ENCODE data around the gene ALDOB. TPM values are rescaled to one million over a fixed set of nuclear protein-coding genes. Genes with fewer than 3 reads are reported as not detected.

Gene ALDOB
- total and polyA plus RNA-seq, 2 of the 13 experiments (the other 11 are each of a cell fraction or from before 2014, with no cell fraction given), result 0.29 to 0.97 TPM

DNA sequence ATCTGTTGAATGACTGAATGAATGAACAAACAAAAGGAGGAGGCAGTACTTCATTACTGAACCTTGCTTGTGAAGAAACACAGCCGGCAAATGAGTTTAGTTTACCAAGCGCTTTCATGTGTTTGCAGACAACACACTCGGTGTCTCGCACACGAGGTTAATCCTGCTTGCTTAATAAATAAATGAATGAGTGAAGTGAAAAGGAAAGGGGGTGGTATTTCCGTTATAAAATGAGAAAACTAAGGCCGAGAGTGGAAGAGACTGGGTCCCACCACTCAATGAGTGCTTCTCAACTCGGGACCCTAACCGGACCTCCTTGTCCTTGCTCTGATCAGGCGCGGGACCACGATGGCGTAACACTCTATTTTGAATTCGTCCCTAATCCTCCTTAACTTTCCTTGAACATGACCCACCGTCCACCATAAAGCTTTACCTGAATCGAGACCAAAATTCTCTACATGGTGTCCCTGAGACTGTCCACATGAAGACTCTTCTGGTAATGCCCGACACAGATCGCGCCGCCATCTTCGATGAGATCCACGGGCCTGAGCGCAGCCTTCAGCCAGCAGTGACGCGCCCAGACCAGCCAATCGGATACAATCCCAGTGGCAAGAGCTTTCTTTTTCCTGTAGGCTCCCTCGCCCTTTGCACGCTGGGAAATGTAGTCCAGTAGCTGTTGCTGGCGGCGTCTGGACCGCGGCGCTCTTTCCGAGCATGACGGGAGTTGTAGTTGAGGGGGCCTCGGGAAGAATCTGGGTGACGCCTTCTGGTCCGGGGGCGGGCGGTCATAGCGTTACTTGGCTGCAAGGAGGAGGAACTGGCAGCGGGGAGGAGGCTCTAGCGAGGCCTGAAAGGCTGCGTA is 37.3 kb downstream of the ALDOB start, which contains the start of the genes MRPL50 and ZNF189 (continued):
- TF ChIP-seq, protein P1, sequence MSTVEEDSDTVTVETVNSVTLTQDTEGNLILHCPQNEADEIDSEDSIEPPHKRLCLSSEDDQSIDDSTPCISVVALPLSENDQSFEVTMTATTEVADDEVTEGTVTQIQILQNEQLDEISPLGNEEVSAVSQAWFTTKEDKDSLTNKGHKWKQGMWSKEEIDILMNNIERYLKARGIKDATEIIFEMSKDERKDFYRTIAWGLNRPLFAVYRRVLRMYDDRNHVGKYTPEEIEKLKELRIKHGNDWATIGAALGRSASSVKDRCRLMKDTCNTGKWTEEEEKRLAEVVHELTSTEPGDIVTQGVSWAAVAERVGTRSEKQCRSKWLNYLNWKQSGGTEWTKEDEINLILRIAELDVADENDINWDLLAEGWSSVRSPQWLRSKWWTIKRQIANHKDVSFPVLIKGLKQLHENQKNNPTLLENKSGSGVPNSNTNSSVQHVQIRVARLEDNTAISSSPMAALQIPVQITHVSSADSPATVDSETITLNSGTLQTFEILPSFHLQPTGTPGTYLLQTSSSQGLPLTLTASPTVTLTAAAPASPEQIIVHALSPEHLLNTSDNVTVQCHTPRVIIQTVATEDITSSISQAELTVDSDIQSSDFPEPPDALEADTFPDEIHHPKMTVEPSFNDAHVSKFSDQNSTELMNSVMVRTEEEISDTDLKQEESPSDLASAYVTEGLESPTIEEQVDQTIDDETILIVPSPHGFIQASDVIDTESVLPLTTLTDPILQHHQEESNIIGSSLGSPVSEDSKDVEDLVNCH (CRISPR knock-in tag; IDR thresholded peaks at IDR 0.05), result no peak
- TF ChIP-seq TMF1 (CRISPR knock-in tag; IDR thresholded peaks at IDR 0.05; ENCODE audit: low read depth) (no peak), PHF21A (CRISPR knock-in tag; IDR thresholded peaks at IDR 0.05) (peak; percentile 66; the same call in 1 of the 2 replicates), CHCHD3 (CRISPR knock-in tag; IDR thresholded peaks at IDR 0.05) (no peak), RFX1 (IDR thresholded peaks at IDR 0.05) (no peak), ZMAT3 (CRISPR knock-in tag; conservative IDR thresholded peaks at IDR 0.05) (peak; percentile 56), ZNF816 (CRISPR knock-in tag; IDR thresholded peaks at IDR 0.05; ENCODE audit: borderline replicate concordance) (0 out of 2 replicates have a peak, but pooled peaks have one; percentile 60), GATAD2A (CRISPR knock-in tag; IDR thresholded peaks at IDR 0.05) (peak; percentile 64), THAP7 (CRISPR knock-in tag; IDR thresholded peaks at IDR 0.05) (no peak), CBFB (CRISPR knock-in tag; IDR thresholded peaks at IDR 0.05) (peak; percentile 84; the same call in 1 of the 2 replicates), PRPF4 (IDR thresholded peaks at IDR 0.05; ENCODE audit: low read depth, low read length, poor library complexity, severe bottlenecking) (no peak), ZNF605 (CRISPR knock-in tag; IDR thresholded peaks at IDR 0.05) (peak; percentile 44; the same call in 1 of the 2 replicates), ZNF879 (CRISPR knock-in tag; IDR thresholded peaks at IDR 0.05) (peak; percentile 67; the same call in 1 of the 2 replicates), SSRP1 (CRISPR knock-in tag; IDR thresholded peaks at IDR 0.05) (peak; percentile 86; the same call in 1 of the 2 replicates), ZNF24 (IDR thresholded peaks at IDR 0.05) (peak; percentile 81), WIZ (CRISPR knock-in tag; IDR thresholded peaks at IDR 0.05) (no peak; the same call in 1 of the 2 replicates), ZNF773 (CRISPR knock-in tag; IDR thresholded peaks at IDR 0.05; ENCODE audit: borderline replicate concordance) (0 out of 2 replicates have a peak, but pooled peaks have one; percentile 19), ZFP36 (IDR thresholded peaks at IDR 0.05; ENCODE audit: borderline replicate concordance, low read depth, low read length, partially characterized antibody) (no peak), ZNF572 (CRISPR knock-in tag; IDR thresholded peaks at IDR 0.05) (no peak), SNAPC4 (CRISPR knock-in tag; IDR thresholded peaks at IDR 0.05) (no peak)
- TF ChIP-seq, protein P2, sequence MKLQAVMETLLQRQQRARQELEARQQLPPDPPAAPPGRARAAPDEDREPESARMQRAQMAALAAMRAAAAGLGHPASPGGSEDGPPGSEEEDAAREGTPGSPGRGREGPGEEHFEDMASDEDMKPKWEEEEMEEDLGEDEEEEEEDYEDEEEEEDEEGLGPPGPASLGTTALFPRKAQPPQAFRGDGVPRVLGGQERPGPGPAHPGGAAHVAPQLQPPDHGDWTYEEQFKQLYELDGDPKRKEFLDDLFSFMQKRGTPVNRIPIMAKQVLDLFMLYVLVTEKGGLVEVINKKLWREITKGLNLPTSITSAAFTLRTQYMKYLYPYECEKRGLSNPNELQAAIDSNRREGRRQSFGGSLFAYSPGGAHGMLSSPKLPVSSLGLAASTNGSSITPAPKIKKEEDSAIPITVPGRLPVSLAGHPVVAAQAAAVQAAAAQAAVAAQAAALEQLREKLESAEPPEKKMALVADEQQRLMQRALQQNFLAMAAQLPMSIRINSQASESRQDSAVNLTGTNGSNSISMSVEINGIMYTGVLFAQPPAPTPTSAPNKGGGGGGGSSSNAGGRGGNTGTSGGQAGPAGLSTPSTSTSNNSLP (IDR thresholded peaks at IDR 0.05; ENCODE audit: low read depth, low read length), result peak; percentile 50
